HepG2 (cell line): ENCODE results near the gene VWA7. TPM values are rescaled to one million over a fixed set of nuclear protein-coding genes. Genes with fewer than 3 reads are reported as not detected.

ENCODE experiments used
- ATF3 ChIP-seq: sonication (generic); formaldehyde crosslinking; IDR thresholded peaks from 2 replicates; pipeline ENCODE4 v1.4.0; 2020; ENCODE audit warnings: missing genetic modification reagents
- FOXK1 ChIP-seq: sonication (generic); formaldehyde crosslinking; IDR thresholded peaks from 2 replicates; pipeline ENCODE4 v1.4.0; 2020; ENCODE audit warnings: low read depth, missing genetic modification reagents, borderline replicate concordance
- FOXO1 ChIP-seq: sonication (generic); formaldehyde crosslinking; IDR thresholded peaks from 2 replicates; pipeline ENCODE4 v1.4.0; 2020; ENCODE audit warnings: missing genetic modification reagents
- HIVEP1 ChIP-seq: sonication (generic); formaldehyde crosslinking; IDR thresholded peaks from 2 replicates; pipeline ENCODE4 v1.4.0; 2020; ENCODE audit warnings: mild to moderate bottlenecking, missing genetic modification reagents
- HNRNPH1 ChIP-seq: fragments of 200-400 bp; formaldehyde crosslinking; optimal IDR thresholded peaks from 2 replicates; pipeline ENCODE3; 2017; ENCODE audit warnings: mild to moderate bottlenecking, low read depth, low read length
- MAF1 ChIP-seq: sonication (generic); formaldehyde crosslinking; IDR thresholded peaks from 2 replicates; pipeline ENCODE4 v1.5.0; 2020; ENCODE audit warnings: missing genetic modification reagents, borderline replicate concordance
- NCOA1 ChIP-seq: sonication (generic); formaldehyde crosslinking; IDR thresholded peaks from 2 replicates; pipeline ENCODE4 v1.9.0; 2021; ENCODE audit warnings: missing genetic modification reagents
- NFYC ChIP-seq: IDR thresholded peaks from 2 replicates; pipeline ENCODE4 v1.6.1; 2016; ENCODE audit warnings: missing genetic modification reagents, missing compliant biosample characterization
- PAXIP1 ChIP-seq: sonication (generic); formaldehyde crosslinking; conservative IDR thresholded peaks from 2 replicates; pipeline ENCODE4 v1.4.0; 2020; ENCODE audit warnings: mild to moderate bottlenecking, missing genetic modification reagents, moderate library complexity
- PHF5A ChIP-seq: IDR thresholded peaks from one replicate; pipeline ENCODE4 v1.6.1; 2018; ENCODE audit warnings: low read depth, missing genetic modification reagents; ENCODE audit not compliant: unreplicated experiment
- RARG ChIP-seq: sonication (generic); formaldehyde crosslinking; IDR thresholded peaks from 2 replicates; pipeline ENCODE4 v1.4.0; 2020; ENCODE audit warnings: low read depth, mild to moderate bottlenecking, missing genetic modification reagents
- SIX4 ChIP-seq: sonication (generic); formaldehyde crosslinking; IDR thresholded peaks from 2 replicates; pipeline ENCODE4 v1.4.0; 2020; ENCODE audit warnings: missing genetic modification reagents
- SNAI1 ChIP-seq: sonication (generic); formaldehyde crosslinking; IDR thresholded peaks from 2 replicates; pipeline ENCODE4 v1.5.0; 2020; ENCODE audit warnings: mild to moderate bottlenecking, missing genetic modification reagents, borderline replicate concordance
- STAT6 ChIP-seq: sonication (generic); formaldehyde crosslinking; IDR thresholded peaks from 2 replicates; pipeline ENCODE4 v1.4.0; 2020; ENCODE audit warnings: missing genetic modification reagents, mild to moderate bottlenecking, borderline replicate concordance
- TCF7L2 ChIP-seq: IDR thresholded peaks from 2 replicates; pipeline ENCODE4 v1.6.1; 2011; ENCODE audit warnings: mild to moderate bottlenecking, low read depth, low read length, moderate library complexity
- ZFP90 ChIP-seq: sonication (generic); formaldehyde crosslinking; IDR thresholded peaks from 2 replicates; pipeline ENCODE4 v1.8.0; 2022; ENCODE audit warnings: missing genetic modification reagents, mild to moderate bottlenecking, inconsistent platforms, borderline replicate concordance
- ZFY ChIP-seq: sonication (generic); formaldehyde crosslinking; IDR thresholded peaks from 2 replicates; pipeline ENCODE4 v1.4.0; 2020; ENCODE audit warnings: missing genetic modification reagents
- ZMAT3 ChIP-seq: sonication (generic); formaldehyde crosslinking; conservative IDR thresholded peaks from 2 replicates; pipeline ENCODE4 v1.7.0; 2021; ENCODE audit warnings: missing genetic modification reagents
- ZNF143 ChIP-seq: sonication (generic); formaldehyde crosslinking; IDR thresholded peaks from 2 replicates; pipeline ENCODE4 v1.4.0; 2020; ENCODE audit warnings: missing genetic modification reagents
- ZNF253 ChIP-seq: sonication (generic); formaldehyde crosslinking; IDR thresholded peaks from 2 replicates; pipeline ENCODE4 v1.8.0; 2022; ENCODE audit warnings: mild to moderate bottlenecking, missing genetic modification reagents, borderline replicate concordance
- ZNF30 ChIP-seq: sonication (generic); formaldehyde crosslinking; IDR thresholded peaks from 2 replicates; pipeline ENCODE4 v1.5.0; 2020; ENCODE audit warnings: mild to moderate bottlenecking, missing genetic modification reagents
- ZNF337 ChIP-seq: sonication (generic); formaldehyde crosslinking; IDR thresholded peaks from 2 replicates; pipeline ENCODE4 v1.5.1; 2020; ENCODE audit warnings: missing genetic modification reagents, low read depth, mild to moderate bottlenecking, borderline replicate concordance
- ZNF563 ChIP-seq: sonication (generic); formaldehyde crosslinking; IDR thresholded peaks from 2 replicates; pipeline ENCODE4 v1.8.0; 2022; ENCODE audit warnings: mild to moderate bottlenecking, moderate library complexity, missing genetic modification reagents
- ZNF615 ChIP-seq: sonication (generic); formaldehyde crosslinking; IDR thresholded peaks from 2 replicates; pipeline ENCODE4 v1.5.0; 2020; ENCODE audit warnings: mild to moderate bottlenecking, missing genetic modification reagents, borderline replicate concordance
- ZNF644 ChIP-seq: IDR thresholded peaks from 2 replicates; pipeline ENCODE4 v1.6.1; 2016; ENCODE audit warnings: low read depth
- ZNF766 ChIP-seq: sonication (generic); formaldehyde crosslinking; IDR thresholded peaks from 2 replicates; pipeline ENCODE4 v1.5.0; 2020; ENCODE audit warnings: missing genetic modification reagents, borderline replicate concordance
- polyA plus RNA-seq, 8 experiments: library from polyadenylated mRNA; depleted of rRNA in 3 of 8; stranded (reverse) in 7 of 8; unstranded in 1 of 8; fragments of >200 nt; fragmentation: Illumina TruSeq in 4 of 8; extraction: Trizol in 4 of 8; gene quantifications; 2 replicates each; pipeline versions ENCODE4 v1.2.1 to v1.2.3, GENCODE V29; 2011 to 2016; ENCODE audit warnings: low read depth in 4 of 8, missing spikeins in 1 of 8, mixed read lengths in 1 of 8; ENCODE audit not compliant: insufficient read depth in 1 of 8
- total RNA-seq, 5 experiments: library from RNA; depleted of rRNA; stranded (reverse); fragments of >200 nt; fragmentation: Illumina TruSeq; extraction: Trizol; gene quantifications; 2 replicates each; pipeline ENCODE4 v1.2.3, GENCODE V29; 2016; ENCODE audit warnings: low read depth in 1 of 5

Gene VWA7
- total and polyA plus RNA-seq, 2 of the 13 experiments (the other 11 are each of a cell fraction or from before 2014, with no cell fraction given), result 0.86 to 3.3 TPM

- TF ChIP-seq NFYC (CRISPR knock-in tag) (no peak), ZNF253 (no peak), SIX4 (CRISPR knock-in tag) (no peak), ZFP90 (CRISPR knock-in tag) (0 out of 2 replicates have a peak, but pooled peaks have one; percentile 28), HNRNPH1 (no peak), HIVEP1 (CRISPR knock-in tag) (no peak), ATF3 (CRISPR knock-in tag) (no peak), ZMAT3 (no peak), SNAI1 (CRISPR knock-in tag) (no peak), PAXIP1 (CRISPR knock-in tag) (no peak), RARG (CRISPR knock-in tag) (no peak), ZNF337 (CRISPR knock-in tag) (no peak), PHF5A (CRISPR knock-in tag) (no peak), TCF7L2 (no peak), NCOA1 (CRISPR knock-in tag) (no peak), ZNF615 (CRISPR knock-in tag) (peak; percentile 59; the same call in 1 of the 2 replicates), ZNF644 (CRISPR knock-in tag) (no peak), STAT6 (no peak), ZNF766 (0 out of 2 replicates have a peak, but pooled peaks have one; percentile 39), MAF1 (0 out of 2 replicates have a peak, but pooled peaks have one; percentile 33), ZNF563 (0 out of 2 replicates have a peak, but pooled peaks have one; percentile 9), ZNF30 (no peak), FOXK1 (CRISPR knock-in tag) (0 out of 2 replicates have a peak, but pooled peaks have one; percentile 5), ZFY (no peak; the same call in none of the 2 replicates), ZNF143 (CRISPR knock-in tag) (peak; percentile 45; the same call in 1 of the 2 replicates), FOXO1 (CRISPR knock-in tag) (0 out of 2 replicates have a peak, but pooled peaks have one; percentile 1)
Measured at GRCh38 chr6:31826793-31827285, 49.7 kb upstream of the VWA7 start (continued).
